B cell (primary cell): ENCODE measurements around the gene RBM26. TPM values are rescaled to one million over a fixed set of nuclear protein-coding genes. Genes with fewer than 3 reads are reported as not detected.
"Not testable (repeated sequence)": the region's sequence is repeated elsewhere in the genome, so short reads cannot be mapped to it uniquely, and the experiment has no call there.

Experiments used
- ATAC-seq: fragments of 200-7000 bp; cut with Tn5 transposase; one replicate; pipeline ENCODE4 v1.10.0; 2021; ENCODE audit warnings: low read depth, mild to moderate bottlenecking, moderate number of reproducible peaks, moderate library complexity
- CTCF ChIA-PET: fragments of 350-600 bp; sonication (Branson Sonifier 250); formaldehyde crosslinking; loops from one replicate; lab custom pipeline; 2021; ENCODE audit warnings: antibody characterized with exemption, inconsistent platforms; lab: Charles Lee
- POLR2A ChIA-PET: fragments of 350-600 bp; sonication (Branson Sonifier 250); formaldehyde crosslinking; loops from one replicate; lab custom pipeline; 2021; ENCODE audit warnings: antibody characterized with exemption; lab: Charles Lee
- DNase-seq: peaks from one replicate; pipeline ENCODE4 v3.0.0; 2013
- H2AFZ ChIP-seq: 2 replicates; pipeline ENCODE4 v1.6.1; 2012; ENCODE audit warnings: mild to moderate bottlenecking, low read depth, low read length; ENCODE audit not compliant: insufficient read depth, poor library complexity, severe bottlenecking
- H3K27ac ChIP-seq, 2 donors: 1 replicate in 1 of 2; 2 replicates in 1 of 2; pipeline ENCODE4 v1.5.1; 2012 to 2013; ENCODE audit warnings: low read length in 2 of 2, mild to moderate bottlenecking in 2 of 2, moderate library complexity in 1 of 2
- H3K27me3 ChIP-seq, 4 experiments: fragments of 200-600 bp in 1 of 4; sonication (generic) in 1 of 4; replicated peaks in 1 of 4; 1 replicate in 2 of 4; 2 replicates in 2 of 4; pipeline versions ENCODE4 v1.6.1 to v1.7.0; 2013 to 2016; ENCODE audit warnings: low read length in 3 of 4, mild to moderate bottlenecking in 2 of 4, mixed read lengths in 1 of 4, moderate library complexity in 1 of 4; ENCODE audit not compliant: insufficient read depth in 4 of 4, control insufficient read depth in 3 of 4; ENCODE audit errors: control extremely low read depth in 1 of 4
- H3K36me3 ChIP-seq, 2 experiments: replicated peaks in 1 of 2; 1 replicate in 1 of 2; 2 replicates in 1 of 2; pipeline versions ENCODE4 v1.6.1 to v1.7.1; 2013; ENCODE audit warnings: low read length in 1 of 2; ENCODE audit not compliant: insufficient read depth in 2 of 2, control insufficient read depth in 1 of 2; ENCODE audit errors: control extremely low read depth in 1 of 2, extremely low read depth in 1 of 2
- H3K4me1 ChIP-seq, 2 donors: fragments of 200-600 bp in 1 of 2; sonication (generic) in 1 of 2; 1 replicate in 1 of 2; 2 replicates in 1 of 2; pipeline versions ENCODE4 v1.5.1 to v1.6.1; 2013 to 2017; ENCODE audit warnings: low read length in 2 of 2; ENCODE audit not compliant: control insufficient read depth in 2 of 2, insufficient read depth in 2 of 2
- H3K4me2 ChIP-seq: replicated peaks from 2 replicates; pipeline ENCODE3; 2012; ENCODE audit warnings: mild to moderate bottlenecking, low read depth, low read length; ENCODE audit not compliant: poor library complexity, severe bottlenecking
- H3K4me3 ChIP-seq, 5 experiments: fragments of 200-600 bp in 1 of 5; sonication (generic) in 1 of 5; 1 replicate in 3 of 5; 2 replicates in 2 of 5; pipeline versions ENCODE4 v1.5.1 to v1.7.0; 2011 to 2016; ENCODE audit warnings: low read length in 4 of 5, mild to moderate bottlenecking in 4 of 5, low read depth in 2 of 5, control low read depth in 1 of 5, moderate library complexity in 1 of 5; ENCODE audit not compliant: insufficient read depth in 1 of 5; ENCODE audit errors: control extremely low read depth in 1 of 5, extremely low read depth in 1 of 5
- H3K79me2 ChIP-seq: fragments of 200-600 bp; sonication (generic); one replicate; pipeline ENCODE4 v1.6.0; 2016; ENCODE audit warnings: low read length; ENCODE audit not compliant: control insufficient read depth, insufficient read depth
- H3K9ac ChIP-seq: fragments of 200-600 bp; sonication (generic); 2 replicates; pipeline ENCODE4 v1.6.1; 2017; ENCODE audit warnings: mild to moderate bottlenecking, low read length, moderate library complexity
- H3K9me3 ChIP-seq, 3 donors: one replicate each; pipeline versions ENCODE4 v1.6.1 to v1.7.1; 2013; ENCODE audit warnings: low read length in 2 of 3; ENCODE audit not compliant: control insufficient read depth in 2 of 3, insufficient read depth in 1 of 3; ENCODE audit errors: control extremely low read depth in 1 of 3
- H4K20me1 ChIP-seq: 2 replicates; pipeline ENCODE4 v1.6.0; 2012; ENCODE audit warnings: mild to moderate bottlenecking, low read length; ENCODE audit not compliant: insufficient read depth, control insufficient read depth, poor library complexity, severe bottlenecking
- H3K27ac Mint-ChIP-seq: one replicate; pipeline ENCODE4 v1.8.0; 2021; ENCODE audit warnings: mixed read lengths
- H3K27me3 Mint-ChIP-seq: one replicate; pipeline ENCODE4 v1.8.0; 2021; ENCODE audit warnings: mixed read lengths
- H3K4me1 Mint-ChIP-seq: one replicate; pipeline ENCODE4 v1.8.0; 2021; ENCODE audit warnings: mixed read lengths
- H3K4me3 Mint-ChIP-seq: one replicate; pipeline ENCODE4 v1.8.0; 2021; ENCODE audit warnings: mixed read lengths
- H3K9me3 Mint-ChIP-seq: one replicate; pipeline ENCODE4 v1.8.0; 2022; ENCODE audit warnings: mixed read lengths; ENCODE audit not compliant: insufficient read depth
- EZH2 ChIP-seq: IDR thresholded peaks from 2 replicates; pipeline ENCODE4 v1.6.1; 2012; ENCODE audit warnings: borderline replicate concordance, low read depth, mild to moderate bottlenecking, moderate library complexity, low read length; ENCODE audit not compliant: insufficient read depth, poor library complexity, severe bottlenecking
- WGBS: methylation state at CpG from one replicate; pipeline ENCODE4 v1.1.5; 2013; ENCODE audit warnings: missing lambda C conversion rate; ENCODE audit not compliant: insufficient coverage; 5-methylcytosine and 5-hydroxymethylcytosine counted together
- intact Hi-C: fragments of 100-400 bp; cut with micrococcal nuclease; formaldehyde crosslinking; loops from one replicate; pipeline ENCODE4 v1.10.0; 2022
- polyA plus RNA-seq: library from polyadenylated mRNA; depleted of rRNA; stranded (reverse); fragments of >200 nt; gene quantifications from 2 replicates; pipeline ENCODE4 v1.2.3, GENCODE V29; 2012
- total RNA-seq, 2 donors: library from RNA; stranded (reverse); fragments of 120-200 nt in 1 of 2; gene quantifications; 1 replicate in 1 of 2; 2 replicates in 1 of 2; pipeline versions ENCODE4 v1.2.3 to v1.2.4, GENCODE V29; 2013 to 2022
- TF ChIP-seq, protein P1 (sequence below): fragments of 200-600 bp; IDR thresholded peaks from one replicate; pipeline ENCODE4 v1.8.0; 2022; ENCODE audit warnings: antibody characterized with exemption, mild to moderate bottlenecking

RBM26 gene
- total and polyA plus RNA-seq, 2 donors (not counting 1 experiment from before 2014, with no cell fraction given), result 34.5 to 159 TPM

DNA sequence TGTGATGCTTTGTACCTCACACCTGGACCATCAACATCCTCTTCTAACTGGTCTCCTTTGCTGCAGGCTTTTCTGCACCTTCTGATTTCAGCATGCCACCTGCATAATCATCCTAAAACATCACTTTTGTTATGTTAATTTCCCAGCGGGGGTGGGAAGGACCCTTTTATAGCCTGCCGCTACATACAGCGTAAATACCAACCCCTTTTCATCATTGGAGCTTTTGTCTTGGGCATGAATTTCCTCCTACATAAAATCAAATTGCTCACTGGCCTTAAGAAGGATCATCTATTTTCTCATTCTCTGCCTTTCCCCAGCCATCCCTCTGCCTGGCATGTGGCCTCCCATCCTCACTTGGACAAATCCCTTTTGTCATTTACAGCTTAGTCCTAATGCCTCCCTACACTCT, 124.7 kb downstream of the RBM26 start:
- no peak for ATAC-seq
- TF ChIP-seq, protein P1, sequence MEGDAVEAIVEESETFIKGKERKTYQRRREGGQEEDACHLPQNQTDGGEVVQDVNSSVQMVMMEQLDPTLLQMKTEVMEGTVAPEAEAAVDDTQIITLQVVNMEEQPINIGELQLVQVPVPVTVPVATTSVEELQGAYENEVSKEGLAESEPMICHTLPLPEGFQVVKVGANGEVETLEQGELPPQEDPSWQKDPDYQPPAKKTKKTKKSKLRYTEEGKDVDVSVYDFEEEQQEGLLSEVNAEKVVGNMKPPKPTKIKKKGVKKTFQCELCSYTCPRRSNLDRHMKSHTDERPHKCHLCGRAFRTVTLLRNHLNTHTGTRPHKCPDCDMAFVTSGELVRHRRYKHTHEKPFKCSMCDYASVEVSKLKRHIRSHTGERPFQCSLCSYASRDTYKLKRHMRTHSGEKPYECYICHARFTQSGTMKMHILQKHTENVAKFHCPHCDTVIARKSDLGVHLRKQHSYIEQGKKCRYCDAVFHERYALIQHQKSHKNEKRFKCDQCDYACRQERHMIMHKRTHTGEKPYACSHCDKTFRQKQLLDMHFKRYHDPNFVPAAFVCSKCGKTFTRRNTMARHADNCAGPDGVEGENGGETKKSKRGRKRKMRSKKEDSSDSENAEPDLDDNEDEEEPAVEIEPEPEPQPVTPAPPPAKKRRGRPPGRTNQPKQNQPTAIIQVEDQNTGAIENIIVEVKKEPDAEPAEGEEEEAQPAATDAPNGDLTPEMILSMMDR, result no peak
- TF ChIP-seq EZH2, result no peak

DNA sequence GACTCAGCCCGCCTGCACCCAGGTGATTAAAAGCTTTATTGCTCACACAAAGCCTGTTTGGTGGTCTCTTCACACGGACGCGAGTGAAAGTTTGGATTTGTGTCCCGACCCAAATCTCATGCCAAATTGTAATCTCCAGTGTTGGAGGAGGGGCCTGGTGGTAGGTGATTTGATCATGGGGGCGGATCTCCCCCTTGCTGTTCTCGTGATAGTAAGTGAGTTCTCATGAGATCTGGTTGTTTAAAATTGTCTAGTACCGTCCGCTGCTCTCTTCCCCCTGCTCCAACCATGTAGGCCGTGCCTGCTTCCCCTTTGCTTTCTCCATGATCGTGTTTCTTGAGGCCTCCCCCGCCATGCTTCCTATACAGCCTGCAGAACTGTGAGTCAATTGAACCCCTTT, 126.3 kb downstream of the RBM26 start:
- H3K36me3 ChIP-seq, H3K9me3 ChIP-seq, H3K4me1 Mint-ChIP-seq, H3K27me3 ChIP-seq, H3K9ac ChIP-seq, H3K4me1 ChIP-seq, ATAC-seq, H2AFZ ChIP-seq, H3K9me3 Mint-ChIP-seq, H3K4me3 ChIP-seq, POLR2A ChIA-PET, CTCF ChIA-PET, intact Hi-C loops, H3K27ac Mint-ChIP-seq, H3K4me2 ChIP-seq, H3K79me2 ChIP-seq, DNase-seq, H3K4me3 Mint-ChIP-seq, H3K27ac ChIP-seq, H4K20me1 ChIP-seq: not testable (repeated sequence)
- 82% methylated on average over 8 of the region's 12 CpGs for WGBS
- peaks cover 10% of the 10 kb centered on the region for H3K27me3 Mint-ChIP-seq

More for the DNA sequence above, 124.7 kb downstream of the RBM26 start:
- H3K4me1 ChIP-seq, result no peaks in the 10 kb centered on the region
- ChIA-PET POLR2A (no interaction called here), CTCF (no interaction called here)
- Mint-ChIP-seq H3K9me3 (no peaks in the 10 kb centered on the region), H3K27me3 (no peaks in the 10 kb centered on the region), H3K4me3 (no peak overlapping the region), H3K4me1 (no peaks in the 10 kb centered on the region), H3K27ac (no peak overlapping the region)
- no peaks in the 10 kb centered on the region for H3K27me3 ChIP-seq
- intact Hi-C loops, result no loop called here
- no peak overlapping the region for H3K27ac ChIP-seq
- no peak overlapping the region for H3K4me2 ChIP-seq
- no peak overlapping the region for H3K9ac ChIP-seq
- WGBS, result 89% methylated on average over 3 of the region's 3 CpGs
- DNase-seq, result no peak
- no peak overlapping the region for H3K4me3 ChIP-seq
- no peaks in the 10 kb centered on the region for H3K36me3 ChIP-seq
- no peaks in the 10 kb centered on the region for H3K79me2 ChIP-seq
- H4K20me1 ChIP-seq, result no peaks in the 10 kb centered on the region
- no peak overlapping the region for H2AFZ ChIP-seq
- no peaks in the 10 kb centered on the region for H3K9me3 ChIP-seq
